H9 (cell line): ENCODE results near the gene TMEM108. TPM values are rescaled to one million over a fixed set of nuclear protein-coding genes. Genes with fewer than 3 reads are reported as not detected.

Experiments used
- DNase-seq: peaks from one replicate; pipeline ENCODE4 v3.0.0-alpha.2; 2017
- H2AFZ ChIP-seq: one replicate; pipeline ENCODE4 v1.6.1; 2013; ENCODE audit warnings: mild to moderate bottlenecking, low read length, control low read depth, moderate library complexity
- H2AK5ac ChIP-seq: 2 replicates; pipeline ENCODE4 v1.6.1; 2013; ENCODE audit warnings: low read length, control low read depth, mixed read lengths; ENCODE audit not compliant: insufficient read length
- H2BK120ac ChIP-seq: one replicate; pipeline ENCODE4 v1.6.1; 2013; ENCODE audit warnings: low read depth, mild to moderate bottlenecking, low read length, control low read depth, inconsistent platforms; ENCODE audit not compliant: poor library complexity, severe bottlenecking
- H2BK12ac ChIP-seq: 2 replicates; pipeline ENCODE4 v1.6.1; 2013; ENCODE audit warnings: low read length, control low read depth, mixed read lengths, low read depth; ENCODE audit not compliant: insufficient read length
- H2BK15ac ChIP-seq: 2 replicates; pipeline ENCODE4 v1.6.1; 2013; ENCODE audit warnings: low read depth, low read length, control low read depth
- H2BK20ac ChIP-seq: one replicate; pipeline ENCODE4 v1.6.1; 2013; ENCODE audit warnings: low read depth, mild to moderate bottlenecking, low read length, control low read depth, inconsistent platforms; ENCODE audit not compliant: poor library complexity, severe bottlenecking
- H2BK5ac ChIP-seq: 2 replicates; pipeline ENCODE4 v1.6.1; 2013; ENCODE audit warnings: low read length, control low read depth, mixed read lengths; ENCODE audit not compliant: insufficient read length
- H3K14ac ChIP-seq: 2 replicates; pipeline ENCODE4 v1.6.1; 2013; ENCODE audit warnings: low read length, control low read depth; ENCODE audit not compliant: insufficient read depth
- H3K18ac ChIP-seq: 2 replicates; pipeline ENCODE4 v1.6.1; 2013; ENCODE audit warnings: low read depth, mild to moderate bottlenecking, mixed read lengths, low read length, control low read depth; ENCODE audit not compliant: insufficient read length
- H3K23ac ChIP-seq: 2 replicates; pipeline ENCODE4 v1.6.1; 2013; ENCODE audit warnings: low read length, control low read depth, mixed read lengths, low read depth; ENCODE audit not compliant: insufficient read length
- H3K23me2 ChIP-seq: 2 replicates; pipeline ENCODE4 v1.6.1; 2013; ENCODE audit warnings: low read depth, mild to moderate bottlenecking, mixed read lengths, low read length, control low read depth; ENCODE audit not compliant: insufficient read length, poor library complexity, severe bottlenecking
- H3K27ac ChIP-seq: 2 replicates; pipeline ENCODE4 v1.5.1; 2013; ENCODE audit warnings: low read length, control low read depth, mixed read lengths, low read depth; ENCODE audit not compliant: insufficient read length
- H3K27me3 ChIP-seq: 2 replicates; pipeline ENCODE4 v1.6.1; 2013; ENCODE audit warnings: low read length, control low read depth, inconsistent platforms; ENCODE audit not compliant: insufficient read depth
- H3K4ac ChIP-seq: 2 replicates; pipeline ENCODE4 v1.6.1; 2013; ENCODE audit warnings: low read depth, mild to moderate bottlenecking, control low read depth, inconsistent platforms, low read length, moderate library complexity
- H3K4me1 ChIP-seq: 2 replicates; pipeline ENCODE4 v1.6.1; 2013; ENCODE audit warnings: low read length, control low read depth, inconsistent platforms; ENCODE audit not compliant: insufficient read depth
- H3K4me2 ChIP-seq: 2 replicates; pipeline ENCODE4 v1.6.1; 2013; ENCODE audit warnings: low read length, control low read depth, mixed read lengths; ENCODE audit not compliant: insufficient read length, insufficient read depth
- H3K56ac ChIP-seq: 2 replicates; pipeline ENCODE4 v1.6.1; 2013; ENCODE audit warnings: low read depth, mild to moderate bottlenecking, mixed read lengths, low read length, control low read depth; ENCODE audit not compliant: insufficient read length
- H3K79me1 ChIP-seq: 2 replicates; pipeline ENCODE4 v1.6.1; 2013; ENCODE audit warnings: low read depth, mild to moderate bottlenecking, moderate library complexity, low read length, control low read depth, inconsistent platforms; ENCODE audit not compliant: insufficient read depth, poor library complexity, severe bottlenecking
- H3K79me2 ChIP-seq: 2 replicates; pipeline ENCODE4 v1.6.1; 2013; ENCODE audit warnings: low read length, control low read depth, inconsistent platforms; ENCODE audit not compliant: insufficient read depth
- H3K9ac ChIP-seq: 2 replicates; pipeline ENCODE4 v1.6.1; 2013; ENCODE audit warnings: low read length, control low read depth, mixed read lengths; ENCODE audit not compliant: insufficient read length; ENCODE audit errors: extremely low read depth
- H3K9me3 ChIP-seq: one replicate; pipeline ENCODE4 v1.6.1; 2013; ENCODE audit warnings: low read depth, low read length, inconsistent platforms; ENCODE audit not compliant: control insufficient read depth
- H3T11ph ChIP-seq: one replicate; pipeline ENCODE4 v1.6.1; 2013; ENCODE audit warnings: mild to moderate bottlenecking, low read length, control low read depth, inconsistent platforms
- H4K20me1 ChIP-seq: one replicate; pipeline ENCODE4 v1.6.1; 2013; ENCODE audit not compliant: control insufficient read depth, insufficient read length, insufficient read depth
- H4K5ac ChIP-seq: 2 replicates; pipeline ENCODE4 v1.6.1; 2013; ENCODE audit warnings: low read depth, mild to moderate bottlenecking, mixed read lengths, low read length, control low read depth; ENCODE audit not compliant: insufficient read length
- H4K8ac ChIP-seq: replicated peaks from 2 replicates; pipeline ENCODE4 v1.6.1; 2013; ENCODE audit warnings: low read length, control low read depth, mixed read lengths, low read depth; ENCODE audit not compliant: insufficient read length
- H4K91ac ChIP-seq: 2 replicates; pipeline ENCODE4 v1.6.1; 2013; ENCODE audit warnings: low read depth, mild to moderate bottlenecking, moderate library complexity, mixed read lengths, low read length, control low read depth; ENCODE audit not compliant: insufficient read length
- H3K27ac Mint-ChIP-seq, 3 experiments: 2 replicates in 2 of 3; 3 replicates in 1 of 3; pipeline ENCODE4 v1.8.0; 2020 to 2021; ENCODE audit warnings: mixed read lengths in 3 of 3, mild to moderate bottlenecking in 1 of 3, moderate library complexity in 1 of 3
- H3K27me3 Mint-ChIP-seq: 2 replicates; pipeline ENCODE4 v1.8.0; 2021; ENCODE audit warnings: low read depth, mild to moderate bottlenecking, moderate library complexity, mixed read lengths
- H3K36me3 Mint-ChIP-seq, 3 experiments: 2 replicates in 2 of 3; 3 replicates in 1 of 3; pipeline ENCODE4 v1.8.0; 2020 to 2021; ENCODE audit warnings: low read depth in 3 of 3, mixed read lengths in 3 of 3; ENCODE audit not compliant: insufficient read depth in 1 of 3
- H3K4me1 Mint-ChIP-seq, 2 experiments: 2 replicates each; pipeline ENCODE4 v1.8.0; 2020; ENCODE audit warnings: mixed read lengths in 2 of 2
- H3K4me3 Mint-ChIP-seq, 2 experiments: 2 replicates in 1 of 2; 3 replicates in 1 of 2; pipeline ENCODE4 v1.8.0; 2020 to 2021; ENCODE audit warnings: mild to moderate bottlenecking in 2 of 2, mixed read lengths in 2 of 2, moderate library complexity in 1 of 2
- H3K9me3 Mint-ChIP-seq, 2 experiments: 2 replicates in 1 of 2; 3 replicates in 1 of 2; pipeline ENCODE4 v1.8.0; 2020; ENCODE audit warnings: mild to moderate bottlenecking in 2 of 2, mixed read lengths in 2 of 2, moderate library complexity in 1 of 2
- CTCF ChIP-seq: fragments of 200-600 bp; sonication (generic); conservative IDR thresholded peaks from 3 replicates; pipeline ENCODE4 v1.8.0; 2021; ENCODE audit warnings: antibody characterized with exemption, mild to moderate bottlenecking
- total RNA-seq: library from RNA; stranded (reverse); gene quantifications from 2 replicates; pipeline ENCODE4 v1.2.1, GENCODE V29; 2021

TMEM108 gene
- total RNA-seq, 1 experiment from 2014 or later, result 5.0 TPM

GRCh38 chr3:133117342-133117741, 79.2 kb downstream of the TMEM108 start:
- Histone ChIP-seq H3T11ph (no peak overlapping the region), H3K4me1 (no peaks in the 10 kb centered on the region; the same call in 1 of the 2 replicates), H2AFZ (no peak overlapping the region), H2BK15ac (no peak overlapping the region), H3K14ac (no peak overlapping the region), H3K79me1 (no peaks in the 10 kb centered on the region), H3K56ac (no peak overlapping the region), H3K23ac (no peak overlapping the region), H2BK120ac (no peak overlapping the region), H2AK5ac (no peak overlapping the region), H3K9me3 (no peaks in the 10 kb centered on the region), H4K8ac (no peak overlapping the region), H3K79me2 (no peaks in the 10 kb centered on the region), H2BK20ac (no peak overlapping the region), H2BK12ac (no peak overlapping the region), H3K27ac (no peak overlapping the region), H3K18ac (no peak overlapping the region), H4K20me1 (no peaks in the 10 kb centered on the region), H3K4ac (no peak overlapping the region), H2BK5ac (no peak overlapping the region), H3K9ac (no peak overlapping the region), H3K4me2 (no peak overlapping the region), H4K5ac (no peak overlapping the region), H3K23me2 (no peaks in the 10 kb centered on the region), H4K91ac (no peak overlapping the region), H3K27me3 (no peaks in the 10 kb centered on the region)
- no peak overlapping the region for H3K27ac Mint-ChIP-seq
- H3K9me3 Mint-ChIP-seq, result no peaks in the 10 kb centered on the region
- H3K4me3 Mint-ChIP-seq, result no peak overlapping the region
- TF ChIP-seq CTCF, result no peak
- peaks cover 9 to 13% of the 10 kb centered on the region in 2 experiments for H3K4me1 Mint-ChIP-seq
- H3K27me3 Mint-ChIP-seq, result no peaks in the 10 kb centered on the region
- DNase-seq, result no peak
- no peaks in the 10 kb centered on the region for H3K36me3 Mint-ChIP-seq
